Left ventricle myocardium superior (tissue), 1 donor: ENCODE data around the gene RAB8B. TPM values are rescaled to one million over a fixed set of nuclear protein-coding genes. Genes with fewer than 3 reads are reported as not detected.
"Not testable (repeated sequence)": the region's sequence is repeated elsewhere in the genome, so short reads cannot be mapped to it uniquely, and the experiment has no call there.

Experiments
- ATAC-seq: fragments of 200-7000 bp; cut with Tn5 transposase; one replicate; pipeline ENCODE4 v1.9.1; 2020; ENCODE audit warnings: mild to moderate bottlenecking, moderate library complexity
- DNase-seq: peaks from one replicate; pipeline ENCODE4 v3.0.0-alpha.2; 2020
- intact Hi-C: fragments of 100-400 bp; cut with micrococcal nuclease; formaldehyde crosslinking; loops from one replicate; pipeline ENCODE4 v1.11.0; 2022
- total RNA-seq: library from RNA; stranded (reverse); fragmentation: NEBNext Ultra II Directional; extraction: Animal tissue kit (Norgen Biotek cat#: 25700); gene quantifications from one replicate; pipeline ENCODE4 v1.2.1, GENCODE V29; 2021
- donor health status: DM: no; HTN: yes; CAD: no; lungs with severe emphysema.

The RAB8B gene
- total RNA-seq, 1 donor from 2014 or later = 9.1 TPM

DNA sequence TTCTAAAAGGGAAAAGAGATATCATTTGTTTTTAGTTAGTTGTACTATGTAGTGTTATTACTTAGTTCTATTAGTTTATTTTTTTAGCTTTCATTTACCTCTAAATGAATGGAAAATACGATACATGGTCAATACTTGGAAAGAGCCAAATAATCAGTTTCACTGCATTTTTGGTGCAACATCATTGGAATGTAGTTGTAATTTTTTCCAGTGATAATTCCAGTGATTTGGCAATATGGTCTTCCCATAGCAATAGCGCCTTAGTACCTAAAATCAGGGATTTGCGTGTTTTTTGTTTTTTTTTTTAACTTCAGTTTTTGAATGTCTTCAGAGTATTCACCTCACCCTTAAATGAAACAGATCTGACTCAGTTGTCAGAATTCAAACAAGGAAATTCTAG is 41.8 kb downstream of the RAB8B start:
- intact Hi-C loops = no loop called here
- DNase-seq (no peak), ATAC-seq (no peak)

DNA sequence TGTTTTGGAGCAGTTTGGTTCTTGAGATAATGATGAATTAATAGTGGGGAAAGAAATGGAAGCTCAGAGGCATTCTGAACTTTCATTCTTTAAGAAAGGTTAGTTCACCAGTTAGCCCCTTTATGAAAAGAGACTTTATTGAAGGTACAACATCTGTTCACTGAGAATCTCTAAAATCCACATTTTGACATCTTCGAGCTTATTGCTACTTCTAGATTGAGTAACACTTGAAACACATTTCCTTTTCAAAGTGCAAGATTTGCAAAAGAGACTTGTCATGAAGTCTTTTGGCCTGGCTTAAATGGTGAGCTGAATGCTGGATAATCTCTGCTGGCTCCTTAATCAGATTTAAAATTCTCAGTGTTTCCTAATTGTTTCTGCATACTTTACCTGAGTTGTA is 42.3 kb downstream of the RAB8B start:
- intact Hi-C loops = no loop called here
- DNase-seq (no peak), ATAC-seq (peak; percentile 20)

DNA sequence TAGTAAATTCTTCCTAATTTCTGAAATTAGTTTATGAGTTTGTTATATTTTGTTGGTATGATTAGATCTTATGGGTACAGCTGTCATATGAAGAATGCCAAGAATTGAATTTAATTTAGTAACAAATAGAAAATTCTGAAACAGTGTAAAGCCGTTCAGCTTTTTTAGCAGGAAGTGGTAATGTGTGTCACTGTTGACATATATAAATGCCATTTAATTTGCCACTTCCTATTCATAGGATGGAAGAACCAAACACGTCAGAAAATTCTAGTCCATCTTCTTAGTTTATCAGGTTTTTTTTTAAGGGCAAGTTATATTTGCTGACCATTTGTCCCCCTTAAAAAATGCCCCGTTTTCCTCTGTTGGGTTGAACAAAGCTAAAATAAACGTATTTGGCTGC is 43.0 kb downstream of the RAB8B start:
- DNase-seq = no peak
- no peak for ATAC-seq
- intact Hi-C loops = no loop called here

DNA sequence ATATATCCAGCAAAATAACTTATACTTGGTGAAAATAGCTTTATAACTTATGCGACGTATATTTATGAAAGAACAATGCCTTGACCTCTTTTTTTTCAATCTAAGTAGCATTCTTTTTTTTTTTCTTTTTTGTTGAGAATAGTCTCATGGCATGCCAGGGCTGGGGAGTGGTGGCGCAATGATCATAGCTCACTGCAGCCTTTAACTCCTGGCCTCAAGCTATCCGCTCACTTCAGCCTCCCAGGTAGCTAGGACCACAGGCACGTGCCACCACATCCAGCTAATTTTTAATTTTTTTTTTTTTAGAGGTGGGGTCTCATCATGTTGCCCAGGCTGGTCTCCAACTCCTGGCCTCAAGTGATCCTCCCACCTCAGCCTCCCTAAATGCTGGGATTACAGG is 43.5 kb downstream of the RAB8B start:
- intact Hi-C loops = no loop called here
- DNase-seq (no peak), ATAC-seq (no peak)

DNA sequence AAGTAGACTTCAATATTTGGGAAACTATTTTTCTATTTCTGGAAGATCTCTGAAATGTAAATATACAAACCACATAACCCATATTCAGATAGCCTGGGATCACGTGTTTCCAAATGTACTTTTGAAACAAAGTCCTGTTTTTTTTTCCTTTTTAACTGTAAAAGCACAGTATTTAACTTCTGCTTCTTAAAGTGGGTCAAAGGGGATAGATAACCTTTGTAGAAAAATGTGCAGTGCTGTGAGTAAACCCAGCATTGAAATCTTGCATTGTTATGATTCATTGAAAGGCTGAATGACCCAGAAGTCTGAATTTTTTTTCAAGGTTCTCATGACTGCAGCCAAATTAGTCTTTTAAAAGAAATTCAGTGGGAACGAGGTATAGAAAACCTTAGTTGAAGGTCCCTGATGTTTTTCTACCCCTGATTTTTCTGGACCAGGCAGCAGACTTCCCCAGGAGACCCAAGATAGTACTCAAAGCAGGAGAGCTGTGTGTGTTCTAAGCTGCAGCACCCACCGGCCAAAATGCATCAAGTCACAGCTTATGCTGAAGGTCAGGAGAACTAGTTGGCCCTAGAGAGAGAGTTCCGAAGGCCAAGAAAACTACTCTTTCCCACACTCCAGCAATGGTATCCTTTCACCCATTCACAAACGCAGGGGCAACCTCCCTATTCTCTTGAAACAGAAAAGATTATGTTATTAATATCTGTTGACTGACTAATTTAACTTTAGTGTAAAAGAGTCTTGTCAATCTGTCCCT is 44.4 kb downstream of the RAB8B start:
- intact Hi-C loops = no loop called here
- no peak for DNase-seq
- ATAC-seq = peak; percentile 63

DNA sequence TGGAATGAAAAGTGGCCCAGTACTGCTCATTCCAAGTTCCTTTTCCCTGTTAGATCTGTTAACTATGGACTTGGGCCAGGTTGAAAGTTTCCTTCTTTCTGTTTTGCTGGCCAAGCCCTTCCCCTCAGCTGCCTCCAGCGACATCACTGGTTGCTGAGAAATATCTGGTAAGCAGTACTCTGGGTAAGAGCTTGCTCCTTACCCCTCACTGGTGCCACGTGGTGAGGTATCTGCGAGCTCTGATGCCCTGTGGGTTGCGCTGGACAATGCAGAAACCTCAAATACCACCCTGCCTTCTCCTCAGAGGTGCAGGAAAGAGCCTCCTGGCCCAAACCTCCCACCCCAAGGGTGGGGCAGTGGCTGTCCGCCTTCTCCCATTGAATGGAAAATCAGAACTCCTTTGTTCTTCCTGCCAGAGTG is 45.1 kb downstream of the RAB8B start:
- intact Hi-C loops = no loop called here
- ATAC-seq = peak; percentile 89
- DNase-seq = peak; percentile 57

DNA sequence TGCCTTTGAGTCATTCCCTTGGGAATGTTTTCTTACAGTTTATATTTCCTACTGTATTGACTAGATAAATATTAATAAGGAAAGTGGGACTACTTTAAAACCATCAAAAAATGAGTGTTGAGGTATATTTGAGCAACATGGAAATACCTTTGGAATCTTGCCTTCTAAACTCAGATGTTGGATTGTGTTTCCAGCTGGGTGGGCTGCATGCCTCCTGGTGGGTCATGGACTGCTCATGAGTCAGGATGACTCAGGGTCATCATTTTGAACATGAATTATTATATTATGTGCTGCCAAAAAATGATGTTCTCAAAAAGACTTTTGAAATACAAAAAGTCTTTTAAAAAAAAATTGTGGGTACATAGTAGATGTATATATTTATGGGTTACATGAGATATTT is 46.9 kb downstream of the RAB8B start:
- intact Hi-C loops = no loop called here

DNA sequence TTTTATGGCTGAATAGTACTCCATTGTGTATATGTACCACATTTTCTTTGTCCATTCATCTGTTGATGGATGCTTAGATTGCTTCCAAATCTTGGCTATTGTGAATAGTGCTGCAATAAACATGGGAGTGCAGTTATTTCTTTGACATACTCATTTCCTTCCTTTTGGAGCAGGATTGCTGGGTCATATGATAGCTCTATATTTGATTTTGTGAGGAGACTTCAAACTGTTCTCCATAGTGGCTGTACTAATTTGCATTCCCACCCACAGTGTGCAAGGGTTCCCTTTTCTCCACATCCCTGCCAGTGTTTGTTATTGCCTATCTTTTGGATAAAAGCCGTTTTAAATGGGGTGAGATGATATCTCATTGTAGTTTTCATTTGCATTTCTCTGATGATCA is 47.7 kb downstream of the RAB8B start:
- intact Hi-C loops, ATAC-seq, DNase-seq: not testable (repeated sequence)

More for the DNA sequence above, 46.9 kb downstream of the RAB8B start:
- ATAC-seq (no peak), DNase-seq (no peak)

DNA sequence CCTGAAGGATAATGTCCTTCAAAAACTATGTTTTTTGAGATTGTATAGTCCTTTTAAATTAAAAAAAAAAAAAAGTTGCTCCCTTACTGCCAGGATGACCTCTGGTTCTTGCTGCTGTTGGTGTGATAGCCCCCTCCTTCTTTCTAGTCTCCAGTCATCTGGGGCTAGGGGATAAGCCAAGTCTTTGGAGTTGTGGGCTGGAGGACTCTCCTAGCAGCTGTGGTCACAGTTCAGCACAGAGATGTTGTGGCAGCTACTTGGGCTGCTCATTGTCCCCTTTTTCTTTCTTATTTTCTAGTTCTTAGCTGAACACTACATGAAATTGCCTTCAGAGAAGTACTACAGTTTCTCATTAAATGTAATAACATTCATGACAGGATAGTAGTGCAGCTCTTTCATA is 48.8 kb downstream of the RAB8B start:
- ATAC-seq (no peak), DNase-seq (no peak)
- intact Hi-C loops = no loop called here

DNA sequence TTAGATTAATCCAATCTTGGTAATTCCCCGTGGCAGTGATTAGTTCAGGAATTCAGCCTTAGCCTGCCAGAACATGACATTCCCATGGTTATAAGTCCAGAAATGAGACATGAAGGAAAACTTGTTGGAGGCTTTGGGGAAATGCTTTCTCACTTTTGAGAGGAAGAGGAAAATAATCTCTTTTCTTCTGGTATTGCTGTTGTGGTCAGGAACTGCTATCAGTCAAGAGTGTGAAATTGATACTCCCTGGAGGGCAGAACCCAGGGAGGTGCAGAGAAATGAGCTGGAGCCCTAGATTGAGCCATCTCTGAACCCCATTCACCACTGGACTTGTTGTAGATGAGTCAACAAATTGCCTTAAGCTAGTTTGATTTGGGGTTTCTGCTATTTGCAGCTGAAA is 49.4 kb downstream of the RAB8B start:
- no peak for ATAC-seq
- intact Hi-C loops = no loop called here
- no peak for DNase-seq

DNA sequence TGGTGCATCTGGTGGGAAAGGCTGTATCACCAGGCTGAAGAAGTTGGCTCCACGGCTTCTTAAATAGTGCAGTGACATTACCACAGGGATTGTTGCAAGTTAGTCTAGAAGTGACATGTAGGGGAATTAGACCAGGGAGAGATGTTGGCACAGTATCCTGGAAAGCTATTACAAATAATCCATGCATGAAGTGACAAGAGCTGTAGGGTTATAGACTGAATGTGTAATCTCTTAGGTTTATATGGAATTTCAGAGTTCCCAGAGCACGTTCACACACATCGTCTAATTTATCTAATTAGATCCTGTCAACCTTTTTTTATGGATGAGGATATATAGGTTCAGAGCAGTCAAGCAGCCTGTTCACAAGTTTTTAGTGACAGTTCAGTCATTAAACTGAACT is 50.7 kb downstream of the RAB8B start:
- DNase-seq (no peak), ATAC-seq (no peak)
- intact Hi-C loops = no loop called here

DNA sequence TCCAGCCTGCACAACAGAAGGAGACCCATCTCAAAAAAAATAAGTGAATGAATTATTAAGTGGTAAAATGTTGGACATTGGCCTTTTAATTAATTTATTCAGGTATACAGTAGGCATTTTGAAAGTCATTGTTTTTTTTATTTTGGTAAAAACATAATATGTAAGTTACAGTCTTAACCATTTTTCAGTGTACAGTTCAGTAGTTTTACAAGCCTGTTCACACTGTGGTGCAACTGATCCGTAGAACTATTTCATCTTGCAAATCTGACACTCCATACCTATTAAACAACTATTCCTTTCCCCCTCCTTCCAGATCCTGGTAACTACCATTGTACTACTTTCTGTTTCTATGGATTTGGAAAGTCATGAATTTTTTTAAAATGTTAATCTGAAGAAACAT is 51.9 kb downstream of the RAB8B start:
- intact Hi-C loops = no loop called here
- DNase-seq (no peak), ATAC-seq (no peak)

DNA sequence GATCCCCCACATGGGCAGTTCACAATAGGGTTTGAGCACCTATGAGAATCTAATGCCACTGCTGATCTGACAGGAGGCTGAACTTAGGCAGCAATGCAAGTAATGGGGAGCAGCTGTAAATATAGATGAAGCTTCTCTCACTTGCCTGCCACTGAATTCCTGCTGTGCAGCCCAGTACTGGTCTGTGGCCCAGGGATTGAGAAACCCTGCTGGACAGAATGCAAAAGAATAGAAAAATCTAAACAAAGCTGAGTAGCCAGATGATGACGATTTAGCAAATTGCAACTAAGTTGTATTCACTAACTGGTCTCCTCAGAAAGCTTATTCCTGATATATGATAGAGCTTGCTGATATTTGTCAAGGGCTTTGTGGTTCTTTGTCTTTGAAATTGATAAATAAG is 53.7 kb downstream of the RAB8B start:
- ATAC-seq = peak; percentile 68
- intact Hi-C loops = no loop called here
- no peak for DNase-seq

DNA sequence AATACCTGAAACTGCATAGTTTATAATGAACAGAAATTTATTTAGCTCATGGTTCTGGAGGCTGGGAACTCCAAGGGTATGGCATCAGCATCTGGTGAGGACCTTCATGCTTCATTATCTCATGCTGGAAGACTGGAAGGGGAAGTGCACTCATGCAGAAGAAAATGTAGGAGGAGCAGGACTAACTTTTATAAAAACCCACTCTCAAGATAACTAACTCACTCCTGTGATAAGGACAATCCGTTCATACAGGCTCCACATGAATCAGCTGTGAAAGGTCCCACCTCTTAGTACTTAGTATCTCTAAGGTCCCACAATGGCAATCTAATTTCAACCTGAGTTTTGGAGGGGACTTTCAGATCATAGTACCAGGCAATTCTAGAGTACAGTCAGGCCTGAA is 54.4 kb downstream of the RAB8B start:
- intact Hi-C loops = no loop called here
- ATAC-seq = no peak
- no peak for DNase-seq

DNA sequence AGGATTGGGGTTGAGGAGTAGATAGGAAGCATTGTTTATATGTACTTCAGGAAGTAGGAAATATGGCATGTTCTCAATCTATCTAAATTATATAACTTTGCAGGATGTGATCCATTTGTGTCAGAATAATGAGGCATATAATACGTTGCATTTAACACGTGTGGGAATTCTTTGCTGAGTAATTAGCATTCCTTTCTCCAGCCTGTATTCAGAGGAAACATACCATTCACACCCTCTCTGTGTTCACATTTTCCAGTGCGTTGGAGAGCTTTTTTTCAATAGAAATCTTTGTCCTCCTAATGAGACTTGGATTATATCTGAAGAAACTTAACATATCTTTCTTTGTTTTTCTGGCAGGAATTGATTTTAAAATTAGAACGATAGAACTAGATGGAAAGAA is 55.0 kb downstream of the RAB8B start:
- intact Hi-C loops = no loop called here
- ATAC-seq (peak; percentile 22), DNase-seq (no peak)

DNA sequence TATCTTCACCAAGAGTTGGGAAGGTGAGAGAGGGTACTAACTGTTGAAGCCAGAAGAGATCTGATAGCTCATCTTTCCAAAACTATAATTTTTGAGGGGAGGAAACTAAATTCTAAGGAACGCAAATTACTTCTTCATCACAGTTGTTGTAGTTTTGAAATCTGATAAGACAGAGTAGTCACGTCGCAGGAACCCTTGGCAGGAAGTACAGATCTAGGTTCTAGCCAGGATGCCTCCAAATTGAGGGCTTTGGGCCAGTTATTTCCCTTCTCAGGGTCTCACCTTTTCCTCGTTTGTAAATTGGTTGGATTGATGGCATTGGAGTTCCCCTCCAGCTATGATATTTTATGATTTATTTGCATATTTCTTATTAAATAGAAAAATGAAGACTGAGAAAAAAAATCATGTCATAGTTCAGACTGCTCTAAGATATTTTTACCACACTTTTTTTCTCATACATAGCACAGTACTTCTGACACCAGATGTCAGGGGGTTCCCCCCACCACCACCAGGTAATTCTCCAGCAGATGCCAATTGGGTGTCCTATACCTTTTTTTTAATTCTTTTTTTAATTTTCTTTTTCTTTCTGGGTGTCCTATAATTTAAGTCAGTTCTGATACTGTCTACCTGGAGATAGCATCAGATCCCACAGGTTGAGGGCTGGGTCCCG is 55.7 kb downstream of the RAB8B start:
- intact Hi-C loops = no loop called here
- ATAC-seq = no peak

DNA sequence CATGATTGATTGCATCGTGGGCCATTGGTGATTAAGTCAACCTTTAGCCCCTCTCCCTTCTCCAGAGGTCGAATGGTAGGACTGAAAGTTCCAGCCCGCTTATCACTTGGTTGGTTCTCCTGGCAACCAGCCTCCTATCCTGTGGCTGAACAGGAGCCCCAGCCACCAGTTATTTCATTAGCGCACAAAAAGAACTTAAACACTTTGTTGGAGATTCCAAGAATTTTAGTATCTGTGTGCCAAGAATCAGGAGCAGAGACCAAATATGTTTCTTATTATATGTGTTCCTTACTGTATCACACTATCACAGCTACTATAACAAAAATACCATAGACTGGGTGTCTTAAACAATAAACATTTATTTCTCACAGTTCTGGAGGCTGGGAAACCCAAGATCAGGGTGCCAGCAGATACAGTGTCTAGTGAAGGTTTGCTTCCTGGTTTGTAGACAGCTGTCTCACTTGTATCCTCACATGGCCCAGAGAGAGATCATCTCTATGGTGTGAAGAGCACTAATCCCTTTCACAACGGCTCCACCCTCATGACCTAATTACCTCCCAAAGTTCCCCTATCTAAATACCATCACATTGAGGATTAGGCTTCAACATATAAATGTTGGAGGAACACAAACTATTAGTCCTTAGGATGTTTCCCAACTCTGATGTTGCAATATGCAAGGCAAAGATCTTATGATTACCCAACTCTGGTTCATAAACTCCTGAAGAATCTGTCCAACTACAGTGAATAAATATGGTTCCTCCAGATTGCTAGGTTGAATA is 57.5 kb downstream of the RAB8B start:
- DNase-seq = no peak
- intact Hi-C loops = no loop called here
- ATAC-seq = peak; percentile 77

More for the DNA sequence above, 55.7 kb downstream of the RAB8B start:
- DNase-seq = no peak

DNA sequence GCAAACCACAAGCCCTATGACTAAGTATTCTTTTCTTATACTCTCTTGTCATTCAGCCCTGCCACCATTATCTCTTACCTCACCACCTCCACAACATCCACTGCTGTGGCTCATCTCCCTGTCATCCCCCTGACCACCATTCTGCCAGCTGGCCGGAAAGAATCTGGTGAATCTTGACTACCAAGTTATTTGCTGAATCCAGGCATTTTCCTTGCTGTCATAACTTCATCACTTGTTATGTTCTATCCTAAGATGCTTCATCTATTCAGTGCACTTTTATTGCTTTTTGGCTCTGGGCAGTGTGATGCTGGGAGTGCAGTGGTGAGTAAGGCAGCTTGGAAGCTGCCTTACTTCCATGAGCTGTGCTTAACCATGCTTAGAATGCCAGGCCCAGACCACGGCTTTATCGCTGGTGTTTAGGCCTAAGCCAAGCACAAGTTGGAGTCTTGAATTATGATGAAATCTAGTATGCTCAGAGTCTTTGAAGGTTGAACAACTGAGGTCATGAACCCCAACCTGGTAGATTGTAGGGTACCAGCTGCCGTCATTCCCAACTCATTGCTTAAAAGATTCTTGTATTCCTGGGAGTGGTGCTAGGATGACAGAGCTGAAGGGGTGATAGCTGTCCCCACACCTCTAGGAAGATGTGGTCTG is 61.0 kb downstream of the RAB8B start:
- DNase-seq = no peak
- no peak for ATAC-seq
- intact Hi-C loops = no loop called here

DNA sequence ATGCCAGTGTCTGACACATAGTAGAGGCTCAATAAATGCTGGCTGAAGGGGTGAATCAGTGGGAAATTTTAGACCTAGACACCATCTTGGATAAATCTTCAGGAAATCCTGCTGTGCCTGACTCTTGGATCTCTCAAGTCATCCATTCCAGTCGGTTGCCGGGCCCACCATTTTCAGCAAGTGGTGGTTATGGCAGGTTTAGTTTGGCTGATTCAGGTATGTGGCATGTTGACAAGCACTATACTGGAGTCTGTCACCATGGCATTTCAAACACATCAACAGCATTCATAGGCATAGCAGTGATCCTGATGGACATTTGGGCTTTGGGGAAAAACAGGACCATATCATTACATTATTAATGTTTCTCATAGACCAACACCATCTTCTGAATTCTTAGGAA is 62.3 kb downstream of the RAB8B start:
- intact Hi-C loops = no loop called here
- ATAC-seq (no peak), DNase-seq (no peak)

DNA sequence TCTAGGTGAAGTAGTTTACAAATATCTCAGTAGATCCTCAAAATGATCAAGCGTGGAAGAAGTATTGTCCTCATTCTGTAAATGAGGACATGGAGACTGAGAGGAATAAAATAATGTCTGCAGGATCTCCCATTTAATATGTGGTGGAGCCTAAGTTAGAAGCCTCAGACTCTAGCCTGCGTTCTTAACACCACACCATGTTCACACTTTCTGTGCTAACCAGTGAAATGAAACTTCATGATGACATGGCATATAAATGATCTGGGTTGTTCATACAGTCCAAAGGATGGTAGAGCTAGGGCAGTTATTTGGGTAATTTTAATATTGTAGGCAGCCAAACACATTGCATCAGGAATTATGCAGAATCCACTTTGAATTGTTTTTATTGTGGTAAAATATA is 62.9 kb downstream of the RAB8B start:
- intact Hi-C loops = no loop called here
- DNase-seq (no peak), ATAC-seq (no peak)
